Panc1 (cell line): Measurements from ENCODE around the gene ATP8B1.

Experiments
- CTCF ChIP-seq: fragments of 450-650 bp; IDR thresholded peaks from 2 replicates; pipeline ENCODE4 v1.5.1; 2017; ENCODE audit warnings: mild to moderate bottlenecking
- POLR2AphosphoS5 ChIP-seq: IDR thresholded peaks from 2 replicates; pipeline ENCODE4 v1.6.1; 2012; ENCODE audit warnings: mild to moderate bottlenecking, low read depth, low read length, moderate library complexity
- REST ChIP-seq, 2 experiments: IDR thresholded peaks; 2 replicates each; pipeline ENCODE4 v1.6.1; 2011 to 2012; ENCODE audit warnings: low read depth in 2 of 2, control low read depth in 1 of 2, low read length in 1 of 2, mild to moderate bottlenecking in 1 of 2, moderate library complexity in 1 of 2; ENCODE audit not compliant: insufficient read depth in 1 of 2
- TCF7L2 ChIP-seq: IDR thresholded peaks from 2 replicates; pipeline ENCODE4 v1.6.1; 2011; ENCODE audit warnings: mild to moderate bottlenecking, low read depth, low read length, inconsistent platforms

- TF ChIP-seq CTCF, result no peak
- TF ChIP-seq POLR2AphosphoS5, result no peak
- no peak for TF ChIP-seq TCF7L2
- TF ChIP-seq REST (IDR thresholded peaks at IDR 0.05; ENCODE audit: insufficient read depth in 1 of 2, low read depth in 2 of 2, low read length in 1 of 2), result no peak
Measured at GRCh38 chr18:57782049-57782448, 21.1 kb downstream of the ATP8B1 start.
